Measurements from ENCODE around the gene RAB19. TPM values are rescaled to one million over a fixed set of nuclear protein-coding genes. Genes with fewer than 3 reads are reported as not detected.

The RAB19 gene
- total and polyA plus RNA-seq, 10 of the 15 experiments (the other 5 are each of a cell fraction or from before 2014, with no cell fraction given): 0.14 to 1.0 (median 0.23) TPM; not detected in 5

DNA sequence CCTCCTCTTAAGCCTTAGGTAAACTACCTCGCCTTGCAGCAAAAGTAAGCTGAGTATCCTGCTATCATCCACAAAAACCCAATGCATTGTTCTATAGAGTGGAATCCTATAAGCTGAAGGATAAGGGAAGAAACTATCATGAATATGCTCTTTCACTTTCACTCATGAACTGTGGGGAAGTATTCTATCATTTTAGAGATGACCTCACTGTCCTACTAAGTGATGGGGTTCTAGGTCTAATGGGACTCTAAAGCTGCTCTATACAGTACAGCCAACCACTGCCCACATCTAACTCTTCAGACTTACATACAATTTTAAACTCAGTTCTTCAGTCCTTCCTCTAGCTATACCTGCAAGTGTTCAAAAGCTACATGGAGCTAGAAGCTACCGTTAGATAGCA lies 59.3 kb downstream of the RAB19 start:
- H3K36me3 ChIP-seq (ENCODE audit: control insufficient read depth in 2 of 2, insufficient read depth in 2 of 2, low read length in 1 of 2): peaks cover 2 to 16% of the 10 kb centered on the region in 2 experiments
- H3K9me3 ChIP-seq (replicated peaks; ENCODE audit: control insufficient read depth, insufficient read depth, low read length): no peaks in the 10 kb centered on the region
- ChIA-PET RAD21 (ENCODE audit: unreplicated experiment) (no interaction called here), POLR2A (no interaction called here), CTCF (interaction anchor here (1.5 kb wide), 1 partner anchor 12 kb away, joined by 4 read pairs; no protein-coding TSS in a partner anchor), SMC1A (ENCODE audit: uncharacterized antibody, unreplicated experiment) (interaction anchor here (1.1 to 1.5 kb wide), 2 partner anchors 10 to 548 kb away, joined by 3 to 5 read pairs; no protein-coding TSS in a partner anchor)
- no peak overlapping the region for H3K9ac ChIP-seq (ENCODE audit: control insufficient read depth, insufficient read depth, low read length)
- H4K20me1 ChIP-seq (ENCODE audit: control insufficient read depth, insufficient read depth): no peaks in the 10 kb centered on the region
- no peak overlapping the region for H3K4me2 ChIP-seq (ENCODE audit: control insufficient read depth, insufficient read depth)
- BruUV-seq (replicated peaks): no TSS peak
- FAIRE-seq (no peak), ATAC-seq (0 out of 3 replicates have a peak, but pooled peaks have one; percentile 23), DNase-seq (ENCODE audit: low read depth, low spot score) (no peak)
- H3K27ac ChIP-seq (ENCODE audit: control insufficient read depth, insufficient read depth): no peak overlapping the region
- in situ Hi-C loops (cut with MboI): no loop called here
- H3K79me2 ChIP-seq (ENCODE audit: control insufficient read depth, insufficient read depth, low read length): no peaks in the 10 kb centered on the region
- H2AFZ ChIP-seq (ENCODE audit: control insufficient read depth, low read depth, low read length): no peak overlapping the region
- 96% methylated on average over 2 of the region's 2 CpGs for WGBS (ENCODE audit: insufficient coverage, insufficient replicate concordance, low lambda C conversion rate, missing lambda C conversion rate)
- H3K4me1 ChIP-seq (ENCODE audit: control insufficient read depth, insufficient read depth, low read length): no peaks in the 10 kb centered on the region
- TF ChIP-seq SUPT20H (IDR thresholded peaks at IDR 0.05; ENCODE audit: borderline replicate concordance, control insufficient read depth, low read depth, low read length) (no peak), POLR2A (IDR thresholded peaks at IDR 0.05; ENCODE audit: low read depth, low read length) (no peak), CBFB (IDR thresholded peaks at IDR 0.05; ENCODE audit: low read depth) (no peak), NFYA (IDR thresholded peaks at IDR 0.05; ENCODE audit: borderline replicate concordance, low read depth, low read length) (no peak), GABPA (IDR thresholded peaks at IDR 0.05; ENCODE audit: low read depth) (no peak), NR2C2 (IDR thresholded peaks at IDR 0.05; ENCODE audit: borderline replicate concordance, control insufficient read depth, insufficient read length, low read depth) (no peak)
- TF ChIP-seq, protein P1, sequence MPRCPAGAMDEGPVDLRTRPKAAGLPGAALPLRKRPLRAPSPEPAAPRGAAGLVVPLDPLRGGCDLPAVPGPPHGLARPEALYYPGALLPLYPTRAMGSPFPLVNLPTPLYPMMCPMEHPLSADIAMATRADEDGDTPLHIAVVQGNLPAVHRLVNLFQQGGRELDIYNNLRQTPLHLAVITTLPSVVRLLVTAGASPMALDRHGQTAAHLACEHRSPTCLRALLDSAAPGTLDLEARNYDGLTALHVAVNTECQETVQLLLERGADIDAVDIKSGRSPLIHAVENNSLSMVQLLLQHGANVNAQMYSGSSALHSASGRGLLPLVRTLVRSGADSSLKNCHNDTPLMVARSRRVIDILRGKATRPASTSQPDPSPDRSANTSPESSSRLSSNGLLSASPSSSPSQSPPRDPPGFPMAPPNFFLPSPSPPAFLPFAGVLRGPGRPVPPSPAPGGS (IDR thresholded peaks at IDR 0.05; ENCODE audit: borderline replicate concordance, insufficient read depth, low read depth, low read length, poor library complexity, severe bottlenecking): no peak
- no peaks in the 10 kb centered on the region for H3K27me3 ChIP-seq (replicated peaks in 1 of 2; ENCODE audit: control insufficient read depth in 2 of 2, insufficient read depth in 2 of 2, low read length in 1 of 2)
- intact Hi-C loops (cut with micrococcal nuclease; ENCODE audit: unreplicated experiment): no loop called here
- no peak overlapping the region for H3K4me3 ChIP-seq
